Liver (tissue), 9 donors: Measurements from ENCODE around the gene PARVG. TPM values are rescaled to one million over a fixed set of nuclear protein-coding genes. Genes with fewer than 3 reads are reported as not detected.
"Not testable (repeated sequence)": the region's sequence is repeated elsewhere in the genome, so short reads cannot be mapped to it uniquely, and the experiment has no call there.

Source experiments
- DNase-seq: peaks from one replicate; pipeline ENCODE4 v3.0.0-alpha.2; 2017; ENCODE audit warnings: low spot score
- H3K27ac ChIP-seq, 2 donors: one replicate each; pipeline ENCODE4 v1.7.0; 2013; ENCODE audit warnings: inconsistent platforms in 2 of 2, low read length in 2 of 2, control low read depth in 1 of 2, low read depth in 1 of 2, mild to moderate bottlenecking in 1 of 2
- H3K27me3 ChIP-seq, 4 donors: one replicate each; pipeline versions ENCODE4 v1.6.1 to v1.7.0; 2013; ENCODE audit warnings: low read length in 3 of 4, inconsistent platforms in 1 of 4, mild to moderate bottlenecking in 1 of 4, moderate library complexity in 1 of 4; ENCODE audit not compliant: control insufficient read depth in 4 of 4, insufficient read depth in 4 of 4
- H3K36me3 ChIP-seq, 4 donors: one replicate each; pipeline versions ENCODE4 v1.6.1 to v1.7.0; 2013; ENCODE audit warnings: low read length in 3 of 4, mild to moderate bottlenecking in 3 of 4, low read depth in 1 of 4, moderate library complexity in 1 of 4; ENCODE audit not compliant: control insufficient read depth in 4 of 4, insufficient read depth in 3 of 4
- H3K4me1 ChIP-seq, 4 donors: one replicate each; pipeline versions ENCODE4 v1.6.1 to v1.7.0; 2013; ENCODE audit warnings: low read length in 3 of 4, mild to moderate bottlenecking in 3 of 4, moderate library complexity in 1 of 4; ENCODE audit not compliant: control insufficient read depth in 4 of 4, insufficient read depth in 4 of 4
- H3K4me3 ChIP-seq, 3 donors: one replicate each; pipeline versions ENCODE4 v1.6.1 to v1.7.0; 2013; ENCODE audit warnings: low read length in 3 of 3, control low read depth in 1 of 3, low read depth in 1 of 3, mild to moderate bottlenecking in 1 of 3
- H3K9ac ChIP-seq, 2 donors: one replicate each; pipeline ENCODE4 v1.7.0; 2013; ENCODE audit warnings: low read length in 2 of 2, mild to moderate bottlenecking in 2 of 2, moderate library complexity in 2 of 2, control low read depth in 1 of 2, low read depth in 1 of 2
- H3K9me3 ChIP-seq, 4 donors: one replicate each; pipeline versions ENCODE4 v1.6.1 to v1.7.0; 2013; ENCODE audit warnings: low read length in 3 of 4; ENCODE audit not compliant: control insufficient read depth in 4 of 4
- EGR1 ChIP-seq, 2 donors: IDR thresholded peaks; 2 replicates each; pipeline ENCODE4 v1.6.1; 2016 to 2018; ENCODE audit warnings: antibody characterized with exemption in 2 of 2, low read depth in 2 of 2
- FOXA1 ChIP-seq: IDR thresholded peaks from 2 replicates; pipeline ENCODE4 v1.6.1; 2016; ENCODE audit warnings: antibody characterized with exemption
- GABPA ChIP-seq, 2 donors: IDR thresholded peaks in 1 of 2; conservative IDR thresholded peaks in 1 of 2; 2 replicates each; pipeline ENCODE4 v1.6.1; 2016; ENCODE audit warnings: antibody characterized with exemption in 2 of 2, mild to moderate bottlenecking in 1 of 2, moderate library complexity in 1 of 2
- HNF4A ChIP-seq, 2 donors: conservative IDR thresholded peaks; 2 replicates each; pipeline ENCODE4 v1.6.1; 2016; ENCODE audit warnings: antibody characterized with exemption in 2 of 2, mild to moderate bottlenecking in 2 of 2
- HNF4G ChIP-seq: IDR thresholded peaks from 2 replicates; pipeline ENCODE4 v1.6.1; 2016; ENCODE audit warnings: antibody characterized with exemption
- JUND ChIP-seq, 2 donors: IDR thresholded peaks; 2 replicates each; pipeline ENCODE4 v1.6.1; 2016; ENCODE audit warnings: antibody characterized with exemption in 2 of 2
- NR2F2 ChIP-seq: IDR thresholded peaks from 2 replicates; pipeline ENCODE4 v1.6.1; 2016; ENCODE audit warnings: antibody characterized with exemption
- RXRA ChIP-seq, 2 donors: IDR thresholded peaks; 2 replicates each; pipeline ENCODE4 v1.6.1; 2017 to 2018; ENCODE audit warnings: antibody characterized with exemption in 2 of 2, mild to moderate bottlenecking in 1 of 2
- SP1 ChIP-seq: IDR thresholded peaks from 2 replicates; pipeline ENCODE4 v1.6.1; 2018; ENCODE audit warnings: antibody characterized with exemption, mild to moderate bottlenecking
- WGBS: extraction: QIAGEN DNeasy Blood & Tissue Kit; methylation state at CpG from one replicate; pipeline ENCODE4 v1.1.7; 2013; 5-methylcytosine and 5-hydroxymethylcytosine counted together
- polyA plus RNA-seq, 2 donors: library from polyadenylated mRNA; stranded (reverse) in 1 of 2; unstranded in 1 of 2; fragments of 200-250 nt in 1 of 2; fragments of >200 nt in 1 of 2; fragmentation: Nextera tagmentation in 1 of 2; extraction: Ambion mirVana in 1 of 2; gene quantifications; one replicate each; pipeline versions ENCODE4 v1.2.1 to v1.2.3, GENCODE V29; 2013 to 2015
- total RNA-seq, 2 donors: library from RNA; depleted of rRNA; stranded (reverse); fragments of >200 nt; gene quantifications; one replicate each; pipeline ENCODE4 v1.2.3, GENCODE V29; 2014
- TF ChIP-seq, protein P1 (sequence below): fragments of 150-350 bp; IDR thresholded peaks from 2 replicates; pipeline ENCODE4 v1.5.1; 2017; ENCODE audit warnings: improper control_type of control experiment, low read depth, low read length; ENCODE audit not compliant: missing input control
- TF ChIP-seq, protein P2 (sequence below): IDR thresholded peaks from 2 replicates; pipeline ENCODE4 v1.6.1; 2016; ENCODE audit warnings: antibody characterized with exemption
- TF ChIP-seq, protein P3 (sequence below): IDR thresholded peaks from 2 replicates; pipeline ENCODE4 v1.6.1; 2016; ENCODE audit warnings: antibody characterized with exemption
- TF ChIP-seq, protein P4 (sequence below): IDR thresholded peaks from 2 replicates; pipeline ENCODE4 v1.6.1; 2016; ENCODE audit warnings: antibody characterized with exemption, mild to moderate bottlenecking
- donor health status: healthy.
- donor health status: healthy.
- donor health status: healthy.
- donor health status: healthy.
- donor health status: healthy.

The PARVG gene
- total and polyA plus RNA-seq, 4 donors, result 4.0 to 12.1 (median 6.6) TPM

DNA sequence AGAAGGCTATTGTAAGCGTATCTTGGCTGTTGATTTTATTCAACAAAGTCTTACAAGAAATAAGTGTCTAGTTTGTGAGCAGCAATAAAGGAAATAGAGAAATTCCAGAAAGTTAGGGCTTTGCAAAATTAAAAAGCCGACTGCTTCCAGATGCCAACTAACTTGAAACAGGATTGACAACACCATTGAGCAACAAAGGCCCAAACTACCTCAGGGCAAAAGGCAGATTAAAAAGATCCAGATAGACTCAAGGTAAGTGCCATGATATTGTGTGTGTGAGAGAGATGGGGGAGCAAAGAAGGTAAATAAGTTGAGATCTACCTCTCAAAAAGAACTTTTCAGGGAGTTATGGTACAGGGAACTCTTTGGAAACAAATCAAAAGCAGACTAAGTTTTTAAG is 49.1 kb downstream of the PARVG start (continued):
- TF ChIP-seq, protein P1, sequence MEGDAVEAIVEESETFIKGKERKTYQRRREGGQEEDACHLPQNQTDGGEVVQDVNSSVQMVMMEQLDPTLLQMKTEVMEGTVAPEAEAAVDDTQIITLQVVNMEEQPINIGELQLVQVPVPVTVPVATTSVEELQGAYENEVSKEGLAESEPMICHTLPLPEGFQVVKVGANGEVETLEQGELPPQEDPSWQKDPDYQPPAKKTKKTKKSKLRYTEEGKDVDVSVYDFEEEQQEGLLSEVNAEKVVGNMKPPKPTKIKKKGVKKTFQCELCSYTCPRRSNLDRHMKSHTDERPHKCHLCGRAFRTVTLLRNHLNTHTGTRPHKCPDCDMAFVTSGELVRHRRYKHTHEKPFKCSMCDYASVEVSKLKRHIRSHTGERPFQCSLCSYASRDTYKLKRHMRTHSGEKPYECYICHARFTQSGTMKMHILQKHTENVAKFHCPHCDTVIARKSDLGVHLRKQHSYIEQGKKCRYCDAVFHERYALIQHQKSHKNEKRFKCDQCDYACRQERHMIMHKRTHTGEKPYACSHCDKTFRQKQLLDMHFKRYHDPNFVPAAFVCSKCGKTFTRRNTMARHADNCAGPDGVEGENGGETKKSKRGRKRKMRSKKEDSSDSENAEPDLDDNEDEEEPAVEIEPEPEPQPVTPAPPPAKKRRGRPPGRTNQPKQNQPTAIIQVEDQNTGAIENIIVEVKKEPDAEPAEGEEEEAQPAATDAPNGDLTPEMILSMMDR, result no peak
- TF ChIP-seq NR2F2, result no peak

DNA sequence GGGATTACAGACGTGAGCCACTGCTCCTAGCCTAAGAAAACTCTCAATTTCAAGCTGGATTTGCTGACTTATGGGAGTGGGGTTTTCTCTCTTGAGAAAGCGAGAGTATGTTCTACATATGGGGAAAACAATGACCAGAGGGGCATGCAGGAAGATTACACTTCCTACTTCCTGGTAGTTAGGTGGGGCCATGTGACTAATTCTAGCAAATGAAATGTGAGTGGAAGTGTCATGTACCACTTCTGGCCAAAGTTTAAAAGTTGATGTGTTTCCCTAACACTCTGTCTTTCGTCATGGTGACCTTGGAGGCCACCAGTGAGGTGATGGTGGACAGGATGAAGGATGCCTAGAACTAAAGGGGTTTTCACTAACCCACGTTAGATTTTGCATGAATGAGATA is 50.5 kb downstream of the PARVG start:
- H3K27me3 ChIP-seq, result no peaks in the 10 kb centered on the region
- H3K9me3 ChIP-seq, result peaks cover 0 to 9% (median 3%) of the 10 kb centered on the region in 4 donors
- H3K36me3 ChIP-seq, result no peaks in the 10 kb centered on the region
- H3K9ac ChIP-seq, result no peak overlapping the region
- no peak for TF ChIP-seq HNF4G
- TF ChIP-seq, protein P1, result no peak
- TF ChIP-seq, protein P2, sequence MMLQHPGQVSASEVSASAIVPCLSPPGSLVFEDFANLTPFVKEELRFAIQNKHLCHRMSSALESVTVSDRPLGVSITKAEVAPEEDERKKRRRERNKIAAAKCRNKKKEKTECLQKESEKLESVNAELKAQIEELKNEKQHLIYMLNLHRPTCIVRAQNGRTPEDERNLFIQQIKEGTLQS, result no peak
- TF ChIP-seq, protein P3, sequence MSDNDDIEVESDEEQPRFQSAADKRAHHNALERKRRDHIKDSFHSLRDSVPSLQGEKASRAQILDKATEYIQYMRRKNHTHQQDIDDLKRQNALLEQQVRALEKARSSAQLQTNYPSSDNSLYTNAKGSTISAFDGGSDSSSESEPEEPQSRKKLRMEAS, result no peak
- no peak for TF ChIP-seq SP1
- TF ChIP-seq EGR1 (IDR thresholded peaks at IDR 0.05; ENCODE audit: low read depth in 2 of 2), result no peak
- no peak for TF ChIP-seq FOXA1
- TF ChIP-seq HNF4A (conservative IDR thresholded peaks at IDR 0.05), result no peak
- TF ChIP-seq GABPA (IDR thresholded peaks at IDR 0.05 in 1 of 2, conservative IDR thresholded peaks at IDR 0.05 in 1 of 2), result no peak
- TF ChIP-seq RXRA (IDR thresholded peaks at IDR 0.05), result no peak
- no peak for TF ChIP-seq JUND (IDR thresholded peaks at IDR 0.05)
- TF ChIP-seq, protein P4, sequence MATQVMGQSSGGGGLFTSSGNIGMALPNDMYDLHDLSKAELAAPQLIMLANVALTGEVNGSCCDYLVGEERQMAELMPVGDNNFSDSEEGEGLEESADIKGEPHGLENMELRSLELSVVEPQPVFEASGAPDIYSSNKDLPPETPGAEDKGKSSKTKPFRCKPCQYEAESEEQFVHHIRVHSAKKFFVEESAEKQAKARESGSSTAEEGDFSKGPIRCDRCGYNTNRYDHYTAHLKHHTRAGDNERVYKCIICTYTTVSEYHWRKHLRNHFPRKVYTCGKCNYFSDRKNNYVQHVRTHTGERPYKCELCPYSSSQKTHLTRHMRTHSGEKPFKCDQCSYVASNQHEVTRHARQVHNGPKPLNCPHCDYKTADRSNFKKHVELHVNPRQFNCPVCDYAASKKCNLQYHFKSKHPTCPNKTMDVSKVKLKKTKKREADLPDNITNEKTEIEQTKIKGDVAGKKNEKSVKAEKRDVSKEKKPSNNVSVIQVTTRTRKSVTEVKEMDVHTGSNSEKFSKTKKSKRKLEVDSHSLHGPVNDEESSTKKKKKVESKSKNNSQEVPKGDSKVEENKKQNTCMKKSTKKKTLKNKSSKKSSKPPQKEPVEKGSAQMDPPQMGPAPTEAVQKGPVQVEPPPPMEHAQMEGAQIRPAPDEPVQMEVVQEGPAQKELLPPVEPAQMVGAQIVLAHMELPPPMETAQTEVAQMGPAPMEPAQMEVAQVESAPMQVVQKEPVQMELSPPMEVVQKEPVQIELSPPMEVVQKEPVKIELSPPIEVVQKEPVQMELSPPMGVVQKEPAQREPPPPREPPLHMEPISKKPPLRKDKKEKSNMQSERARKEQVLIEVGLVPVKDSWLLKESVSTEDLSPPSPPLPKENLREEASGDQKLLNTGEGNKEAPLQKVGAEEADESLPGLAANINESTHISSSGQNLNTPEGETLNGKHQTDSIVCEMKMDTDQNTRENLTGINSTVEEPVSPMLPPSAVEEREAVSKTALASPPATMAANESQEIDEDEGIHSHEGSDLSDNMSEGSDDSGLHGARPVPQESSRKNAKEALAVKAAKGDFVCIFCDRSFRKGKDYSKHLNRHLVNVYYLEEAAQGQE, result no peak
- no peaks in the 10 kb centered on the region for H3K4me1 ChIP-seq
- no peak for DNase-seq
- 67% methylated on average over 4 of the region's 4 CpGs for WGBS
- H3K27ac ChIP-seq, result no peak overlapping the region
- H3K4me3 ChIP-seq, result no peak overlapping the region

DNA sequence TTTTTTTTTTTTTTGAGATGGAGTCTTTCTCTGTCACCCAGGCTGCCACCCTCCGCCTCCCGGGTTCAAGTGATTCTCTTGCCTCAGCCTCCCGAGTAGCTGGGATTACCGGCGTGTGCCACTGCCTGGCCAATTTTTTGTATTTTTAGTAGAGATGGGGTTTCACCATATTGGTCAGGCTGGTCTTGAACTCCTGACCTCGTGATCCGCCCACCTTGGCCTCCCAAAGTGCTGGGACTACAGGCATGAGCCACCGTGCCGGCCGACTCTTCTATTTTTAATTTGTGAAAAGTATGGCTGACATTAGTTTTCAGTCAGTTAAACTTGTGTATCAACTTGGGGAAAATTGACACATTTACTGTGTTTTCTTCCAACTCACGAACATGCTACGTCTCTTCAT is 53.6 kb downstream of the PARVG start:
- H3K36me3 ChIP-seq, H3K9ac ChIP-seq, DNase-seq, H3K27ac ChIP-seq, H3K9me3 ChIP-seq, H3K4me1 ChIP-seq, H3K4me3 ChIP-seq, H3K27me3 ChIP-seq: not testable (repeated sequence)
- WGBS, result 94% methylated on average over 12 of the region's 12 CpGs
